Measurements from ENCODE around the gene SUFU.
A peak's percentile ranks its signal among the peaks of the same experiment; 100 is the strongest.

SUFU gene

GRCh38 chr10:102641880-102642735 lies 138.3 kb downstream of the SUFU start:
- DNase-seq = peak; percentile 99

DNA sequence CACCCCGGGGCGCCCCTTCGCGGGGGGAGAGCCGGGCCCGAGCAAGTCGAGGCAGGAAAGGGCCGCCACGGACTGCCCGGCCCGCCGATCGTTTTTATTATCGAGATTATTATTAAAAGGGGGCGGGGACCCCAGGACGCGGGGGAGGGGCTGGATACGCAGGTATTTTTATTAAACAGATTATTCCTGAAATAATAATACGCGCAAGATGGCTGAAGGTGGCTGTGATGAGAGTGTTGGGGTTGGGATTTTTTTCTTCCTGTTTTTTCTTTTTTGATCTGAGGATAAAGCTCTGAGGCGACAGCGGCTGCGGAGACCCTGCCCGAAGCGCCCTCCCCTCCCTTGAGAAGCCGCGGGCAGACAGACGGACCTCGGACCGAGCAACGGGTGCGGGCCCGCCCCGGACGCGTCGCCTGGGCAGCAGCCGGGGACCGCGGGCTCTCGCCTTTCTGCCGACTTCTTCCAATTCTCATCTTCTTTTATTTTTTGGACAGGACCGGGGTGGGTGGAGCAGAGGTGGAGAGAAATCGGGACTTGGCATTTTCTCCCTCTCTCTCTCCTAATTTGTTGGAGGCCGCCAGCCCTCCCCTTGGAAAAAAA lies 139.1 kb downstream of the SUFU start:
- DNase-seq = peak; percentile 69

GRCh38 chr10:102643336-102644065 lies 139.7 kb downstream of the SUFU start:
- peak; percentile 89 for DNase-seq

- DNase-seq = no peak
Observed at GRCh38 chr10:102644066-102644645, 140.4 kb downstream of the SUFU start, which contains the start of gene TRIM8. TRIM8 (plus strand) TSS chr10:102644479; CDS start chr10:102644618, 139 bp downstream.

GRCh38 chr10:102644646-102645387 lies 141.0 kb downstream of the SUFU start:
- DNase-seq = peak; percentile 90

GRCh38 chr10:102645388-102645740 lies 141.6 kb downstream of the SUFU start:
- no peak for DNase-seq

GRCh38 chr10:102645741-102646609 lies 142.2 kb downstream of the SUFU start:
- DNase-seq = peak; percentile 87

- DNase-seq = peak; percentile 45
Observed at GRCh38 chr10:102646610-102647442, 143.1 kb downstream of the SUFU start.

GRCh38 chr10:102647443-102648268 lies 143.9 kb downstream of the SUFU start:
- peak; percentile 37 for DNase-seq

DNA sequence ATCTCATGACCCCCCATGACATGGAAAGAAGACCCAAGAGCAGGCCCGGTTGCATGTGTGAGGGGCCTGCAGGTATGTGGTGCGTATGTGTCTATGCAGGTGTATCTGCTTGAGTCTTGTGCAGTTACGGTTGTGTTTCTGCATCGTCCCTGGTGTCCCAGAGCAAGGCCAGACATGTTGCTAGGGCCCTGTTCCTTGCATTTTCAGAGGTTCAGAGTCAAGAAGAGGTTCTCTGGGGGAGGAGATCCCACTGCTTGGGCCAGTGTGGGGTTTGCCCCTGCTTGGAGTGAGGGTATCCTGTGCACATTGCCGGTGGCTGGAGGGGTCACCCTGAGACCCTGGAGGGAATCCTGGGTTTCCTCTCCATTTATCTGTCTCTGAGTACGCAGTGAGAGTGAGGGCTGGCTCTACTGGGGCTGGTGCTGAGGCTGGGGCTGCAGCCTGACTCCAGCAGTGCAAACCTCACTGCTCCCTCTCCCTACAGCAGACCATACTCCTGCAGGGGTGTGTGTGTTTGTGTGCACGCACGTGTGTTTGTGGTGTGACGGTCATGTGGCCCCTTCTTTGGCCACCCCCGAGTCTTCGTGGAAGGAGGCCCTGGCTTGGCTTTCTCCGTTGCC lies 144.6 kb downstream of the SUFU start:
- DNase-seq = no peak

- DNase-seq = no peak
Observed at GRCh38 chr10:102648889-102649796, 145.4 kb downstream of the SUFU start.

GRCh38 chr10:102649797-102650654 lies 146.3 kb downstream of the SUFU start:
- DNase-seq = no peak

DNA sequence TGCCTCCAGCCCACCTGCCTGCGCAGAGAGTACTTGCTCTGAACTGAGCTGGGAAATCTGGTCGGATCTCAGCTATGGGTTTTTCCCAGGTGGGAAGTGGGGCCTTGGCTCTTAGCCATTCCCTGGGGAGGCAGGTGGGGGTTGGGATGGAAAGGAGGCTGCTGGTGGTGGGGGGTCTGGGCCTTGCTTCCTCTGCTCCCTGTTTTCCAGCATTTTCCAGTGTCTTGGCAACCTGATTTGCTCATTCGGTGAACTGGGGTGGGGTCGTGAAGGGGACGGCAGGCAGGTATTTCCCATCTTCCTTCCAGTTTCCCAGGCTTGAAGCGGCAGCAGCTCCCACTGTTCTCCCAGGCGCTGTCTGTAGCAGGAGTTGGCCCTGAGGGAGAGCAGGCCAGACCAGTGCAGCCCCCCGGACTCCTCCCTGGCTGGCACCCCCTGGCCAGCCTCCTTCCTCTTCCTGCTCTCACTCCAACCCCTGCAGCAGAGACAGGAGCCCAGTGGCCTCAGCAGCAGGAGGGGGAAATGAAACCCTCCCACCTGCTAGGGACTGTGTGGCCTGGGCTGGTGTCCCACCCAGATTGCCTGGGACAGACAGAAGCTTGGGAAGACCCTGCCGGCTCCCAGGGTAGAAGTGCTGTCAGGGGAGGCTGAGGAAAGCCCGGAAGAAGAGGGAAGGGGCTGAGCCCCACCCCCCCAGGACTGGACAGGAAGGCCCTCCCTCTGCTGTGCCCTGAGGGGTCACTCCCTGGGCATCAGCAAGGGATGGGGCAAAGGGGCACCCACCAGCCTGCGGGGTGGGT lies 147.1 kb downstream of the SUFU start:
- DNase-seq = no peak

- peak; percentile 45 for DNase-seq
Observed at GRCh38 chr10:102651455-102652169, 147.8 kb downstream of the SUFU start.

DNA sequence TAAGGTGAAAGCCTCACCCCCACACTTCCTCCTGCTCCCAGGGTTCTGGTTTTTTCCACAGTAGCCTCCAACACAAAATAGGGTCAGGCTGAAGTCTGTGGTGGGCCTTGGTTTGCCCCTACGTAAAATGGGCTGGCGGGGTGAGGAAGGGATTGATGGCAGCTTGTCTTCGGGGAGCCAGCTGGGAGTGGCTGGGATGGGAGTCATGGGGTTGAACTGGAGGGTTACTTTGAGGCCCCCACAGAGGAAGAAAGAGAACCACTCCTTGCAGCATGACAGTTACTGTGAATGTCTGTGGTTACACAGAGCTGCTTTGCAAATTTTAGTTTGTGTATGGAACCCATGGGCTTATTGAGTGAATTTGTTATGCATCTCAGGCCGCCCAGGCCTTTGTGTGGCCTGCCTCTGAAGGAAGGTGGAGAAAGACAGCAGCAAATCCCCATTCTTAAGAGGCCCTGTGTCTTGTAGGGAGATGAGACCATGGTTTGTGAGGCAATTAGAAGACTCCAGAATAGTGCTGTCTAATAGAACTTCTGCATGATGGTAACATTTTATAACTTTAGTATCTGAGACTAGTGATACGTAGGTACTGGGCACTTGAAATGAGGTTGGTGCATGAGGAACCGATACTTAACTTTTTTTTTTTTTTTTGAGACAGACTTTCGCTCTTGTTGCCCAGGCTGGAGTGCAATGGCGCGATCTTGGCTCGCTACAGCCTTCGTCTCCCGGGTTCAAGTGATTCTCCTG lies 148.6 kb downstream of the SUFU start:
- DNase-seq = peak; percentile 29
